Endothelial cell of umbilical vein (primary cell): ENCODE data around the gene TFF3. TPM values are rescaled to one million over a fixed set of nuclear protein-coding genes. Genes with fewer than 3 reads are reported as not detected.

Experiments
- BruUV-seq: library from RNA; stranded (reverse); fragments of 400-500 nt; replicated peaks from 2 replicates; lab custom pipeline; 2021; lab: Mats Ljungman, UMichigan
- CTCF ChIA-PET: fragments of 300-600, 350-600 bp; sonication (Branson Sonifier 250); formaldehyde crosslinking; loops from one replicate; lab custom pipeline; 2021; ENCODE audit warnings: antibody characterized with exemption, inconsistent platforms; lab: Charles Lee
- POLR2A ChIA-PET: fragments of 300-600, 350-600 bp; sonication (Branson Sonifier 250); formaldehyde crosslinking; loops from one replicate; lab custom pipeline; 2021; ENCODE audit warnings: antibody characterized with exemption, inconsistent platforms; lab: Charles Lee
- DNase-seq: peaks from one replicate; pipeline ENCODE4 v3.0.0-alpha.2; 2011; ENCODE audit warnings: low read depth, low spot score
- FAIRE-seq: peaks from 2 replicates; lab custom pipeline; 2011; peaks lifted over from hg19 to GRCh38; lab: Jason Lieb, UNC
- H2AFZ ChIP-seq: 2 replicates; pipeline ENCODE4 v1.6.0; 2012; ENCODE audit warnings: low read depth, low read length, control low read depth, inconsistent platforms
- H3K27ac ChIP-seq: 2 replicates; pipeline ENCODE4 v1.5.1; 2011; ENCODE audit warnings: low read depth, mild to moderate bottlenecking, control low read depth, low read length, moderate library complexity; ENCODE audit not compliant: insufficient read depth
- H3K27me3 ChIP-seq, 2 experiments: 2 replicates each; pipeline versions ENCODE4 v1.6.0 to v1.6.1; 2011; ENCODE audit warnings: low read length in 2 of 2, mixed read lengths in 1 of 2; ENCODE audit not compliant: control insufficient read depth in 2 of 2, insufficient read depth in 2 of 2
- H3K36me3 ChIP-seq, 2 experiments: 2 replicates in 1 of 2; 3 replicates in 1 of 2; pipeline ENCODE4 v1.5.1; 2011; ENCODE audit warnings: low read length in 2 of 2, mild to moderate bottlenecking in 1 of 2, moderate library complexity in 1 of 2; ENCODE audit not compliant: control insufficient read depth in 2 of 2, insufficient read depth in 2 of 2; ENCODE audit errors: extremely low read depth in 1 of 2
- H3K4me1 ChIP-seq: 3 replicates; pipeline ENCODE4 v1.5.1; 2011; ENCODE audit warnings: mild to moderate bottlenecking, low read length; ENCODE audit not compliant: control insufficient read depth, insufficient read depth; ENCODE audit errors: extremely low read depth
- H3K4me2 ChIP-seq: 2 replicates; pipeline ENCODE4 v1.6.1; 2011; ENCODE audit warnings: low read length, control low read depth, mixed read lengths; ENCODE audit not compliant: insufficient read depth
- H3K4me3 ChIP-seq, 3 experiments: fragments of 200-600 bp in 1 of 3; sonication (generic), shearing (Covaris generic) in 1 of 3; replicated peaks in 1 of 3; 2 replicates each; pipeline ENCODE4 v1.5.1; 2011 to 2016; ENCODE audit warnings: control low read depth in 3 of 3, low read length in 3 of 3, mild to moderate bottlenecking in 2 of 3, inconsistent platforms in 1 of 3, low read depth in 1 of 3, moderate library complexity in 1 of 3; ENCODE audit not compliant: insufficient read depth in 1 of 3
- H3K79me2 ChIP-seq: 2 replicates; pipeline ENCODE4 v1.6.0; 2012; ENCODE audit warnings: low read length, inconsistent platforms; ENCODE audit not compliant: control insufficient read depth, insufficient read depth
- H3K9ac ChIP-seq: replicated peaks from 2 replicates; pipeline ENCODE3; 2011; ENCODE audit warnings: low read length, control low read depth; ENCODE audit not compliant: insufficient read depth; ENCODE audit errors: extremely low read depth
- H3K9me1 ChIP-seq: replicated peaks from 3 replicates; pipeline ENCODE4 v1.6.0; 2011; ENCODE audit warnings: mild to moderate bottlenecking, low read length; ENCODE audit not compliant: control insufficient read depth, insufficient read depth; ENCODE audit errors: extremely low read depth
- H3K9me3 ChIP-seq: replicated peaks from 2 replicates; pipeline ENCODE4 v1.5.1; 2012; ENCODE audit warnings: low read length, inconsistent platforms; ENCODE audit not compliant: control insufficient read depth, insufficient read depth
- H4K20me1 ChIP-seq: replicated peaks from 2 replicates; pipeline ENCODE3; 2011; ENCODE audit warnings: mild to moderate bottlenecking, low read length; ENCODE audit not compliant: control insufficient read depth, insufficient read depth; ENCODE audit errors: extremely low read depth
- JUN ChIP-seq: IDR thresholded peaks from 2 replicates; pipeline ENCODE4 v1.6.1; 2011; ENCODE audit warnings: borderline replicate concordance, low read depth; ENCODE audit not compliant: insufficient read length, insufficient read depth
- POLR2AphosphoS5 ChIP-seq: IDR thresholded peaks from 2 replicates; pipeline ENCODE4 v1.6.1; 2012; ENCODE audit warnings: low read depth, mild to moderate bottlenecking, control low read depth, low read length, moderate library complexity; ENCODE audit not compliant: insufficient read depth
- dilution Hi-C: fragments of 300-500 bp; cut with MboI; formaldehyde crosslinking; loops from one replicate; pipeline ENCODE4 v1.15.0; 2019; ENCODE audit warnings: low sequenced_read_pairs; ENCODE audit not compliant: extremely low pct_ligation_motif_present
- intact Hi-C: fragments of 100-400 bp; cut with micrococcal nuclease; formaldehyde crosslinking; loops from one replicate; pipeline ENCODE4 v1.10.0; 2022
- polyA plus RNA-seq, 4 experiments: library from polyadenylated mRNA; depleted of rRNA in 3 of 4; stranded (reverse) in 3 of 4; unstranded in 1 of 4; fragments of >200 nt; gene quantifications; 2 replicates each; pipeline versions ENCODE4 v1.2.1 to v1.2.3, GENCODE V29; 2011 to 2012; ENCODE audit warnings: missing spikeins in 1 of 4
- total RNA-seq: library from RNA; stranded (reverse); gene quantifications from 2 replicates; pipeline ENCODE4 v1.2.3, GENCODE V29; 2021

Gene TFF3
- total and polyA plus RNA-seq, 2 donors (not counting 3 experiments of a cell fraction or from before 2014, with no cell fraction given), result 0.93 to 1.8 TPM

DNA sequence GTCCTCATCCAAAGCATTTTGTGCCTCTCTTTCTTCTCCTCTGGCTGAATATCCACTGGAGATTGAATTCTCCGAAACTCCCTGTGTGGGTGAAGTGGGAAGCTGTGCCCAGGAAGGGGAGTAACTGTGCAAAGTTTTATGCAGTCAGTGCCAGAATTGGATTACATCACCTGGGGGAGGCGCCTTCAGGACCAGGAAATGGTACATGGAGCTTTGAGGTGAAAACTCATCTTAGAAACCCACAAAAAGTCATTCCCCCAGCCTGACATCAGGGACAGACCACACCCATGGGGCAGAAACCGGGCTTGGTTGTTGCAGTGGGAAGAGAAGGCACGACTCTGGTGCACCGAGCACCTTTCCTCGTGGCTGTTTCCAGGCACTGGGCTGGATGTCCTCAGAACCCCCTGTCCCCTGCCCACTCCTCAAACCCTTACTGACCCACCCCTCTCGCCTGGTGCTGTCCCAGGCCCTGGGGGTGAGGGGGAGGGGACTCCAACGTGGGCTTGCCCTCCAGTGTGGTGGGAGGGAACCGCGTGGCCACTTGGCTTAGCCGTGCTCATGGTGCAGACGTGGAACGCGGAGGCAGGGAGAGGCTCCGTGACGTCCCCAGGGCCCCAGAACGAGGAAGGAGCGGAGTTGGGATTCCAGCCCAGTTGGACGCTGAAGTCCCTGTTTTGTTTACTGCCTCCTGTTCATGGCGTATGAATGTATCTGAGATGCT lies 15.7 kb downstream of the TFF3 start:
- dilution Hi-C loops, result no loop called here
- no peak overlapping the region for H2AFZ ChIP-seq
- POLR2A ChIA-PET, result no interaction called here
- H3K4me1 ChIP-seq, result peaks cover 10% of the 10 kb centered on the region
- no peak overlapping the region for H3K9ac ChIP-seq
- no peak overlapping the region for H3K4me2 ChIP-seq
- H3K9me1 ChIP-seq, result no peaks in the 10 kb centered on the region
- H4K20me1 ChIP-seq, result no peaks in the 10 kb centered on the region
- H3K4me3 ChIP-seq, result no peak overlapping the region
- CTCF ChIA-PET, result no interaction called here
- no peak for TF ChIP-seq POLR2AphosphoS5
- H3K27me3 ChIP-seq, result no peaks in the 10 kb centered on the region
- intact Hi-C loops, result no loop called here
- no peaks in the 10 kb centered on the region for H3K9me3 ChIP-seq
- no peaks in the 10 kb centered on the region for H3K79me2 ChIP-seq
- no peak overlapping the region for H3K27ac ChIP-seq
- no peak for DNase-seq
- BruUV-seq, result no TSS peak
- H3K36me3 ChIP-seq, result no peaks in the 10 kb centered on the region
- FAIRE-seq, result no peak

DNA sequence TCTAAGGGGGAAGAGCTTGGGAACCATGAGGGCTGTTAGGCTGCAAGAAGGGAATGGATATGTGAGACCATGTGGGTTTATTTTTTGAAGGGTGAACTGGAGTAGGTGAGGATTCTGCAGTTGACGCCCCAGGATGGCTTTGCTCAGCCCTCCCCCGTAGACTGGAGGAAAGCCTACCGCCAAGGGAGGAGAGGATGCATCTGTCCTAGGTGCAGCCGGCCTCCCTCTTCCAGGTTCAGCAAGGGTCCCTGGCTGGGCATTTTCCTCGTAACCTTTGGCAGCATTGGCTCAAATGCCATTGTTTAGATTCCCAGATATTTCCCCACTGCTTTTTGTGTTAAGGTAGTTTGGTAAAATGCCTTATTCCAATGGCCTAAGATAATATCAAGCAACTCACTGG lies 16.6 kb downstream of the TFF3 start:
- H3K79me2 ChIP-seq, result no peaks in the 10 kb centered on the region
- FAIRE-seq, result no peak
- H3K4me1 ChIP-seq, result peaks cover 10% of the 10 kb centered on the region
- ChIA-PET POLR2A (no interaction called here), CTCF (interaction anchor here (2.1 to 3.0 kb wide), 2 partner anchors 12 to 134 kb away, joined by 6 to 22 read pairs; no protein-coding TSS in a partner anchor)
- H3K27ac ChIP-seq, result no peak overlapping the region
- no peak overlapping the region for H2AFZ ChIP-seq
- no peak overlapping the region for H3K4me2 ChIP-seq
- H4K20me1 ChIP-seq, result no peaks in the 10 kb centered on the region
- H3K9ac ChIP-seq, result no peak overlapping the region
- no peak for TF ChIP-seq JUN
- no peaks in the 10 kb centered on the region for H3K36me3 ChIP-seq
- BruUV-seq, result no TSS peak
- intact Hi-C loops (no loop called here), dilution Hi-C loops (no loop called here)
- H3K9me1 ChIP-seq, result no peaks in the 10 kb centered on the region
- no peaks in the 10 kb centered on the region for H3K9me3 ChIP-seq
- DNase-seq, result no peak
- H3K4me3 ChIP-seq, result no peak overlapping the region
- H3K27me3 ChIP-seq, result no peaks in the 10 kb centered on the region
